Activated CD8-positive, alpha-beta T cell treated with anti-CD3 and anti-CD28 coated beads for 36 hours (primary cell): ENCODE data around the gene NFIA. TPM values are rescaled to one million over a fixed set of nuclear protein-coding genes. Genes with fewer than 3 reads are reported as not detected.

Source experiments
- ATAC-seq: fragments of 200-7000 bp; cut with Tn5 transposase; one replicate; pipeline ENCODE4 v1.10.0; 2021; ENCODE audit warnings: mild to moderate bottlenecking, moderate library complexity
- CTCF ChIA-PET: fragments of 350-600 bp; sonication (Branson Sonifier 250); formaldehyde crosslinking; loops from one replicate; lab custom pipeline; 2021; ENCODE audit warnings: antibody characterized with exemption; lab: Charles Lee
- POLR2A ChIA-PET: fragments of 350-600 bp; sonication (Branson Sonifier 250); formaldehyde crosslinking; loops from one replicate; lab custom pipeline; 2021; ENCODE audit warnings: antibody characterized with exemption; lab: Charles Lee
- DNase-seq: peaks from one replicate; pipeline ENCODE4 v3.0.0-alpha.2; 2020
- H3K27ac Mint-ChIP-seq: one replicate; pipeline ENCODE4 v1.8.0; 2021; ENCODE audit warnings: mild to moderate bottlenecking, mixed read lengths
- H3K27me3 Mint-ChIP-seq: one replicate; pipeline ENCODE4 v1.8.0; 2021; ENCODE audit warnings: mixed read lengths
- H3K36me3 Mint-ChIP-seq: one replicate; pipeline ENCODE4 v1.8.0; 2021; ENCODE audit warnings: low read depth, mixed read lengths
- H3K4me1 Mint-ChIP-seq: one replicate; pipeline ENCODE4 v1.8.0; 2021; ENCODE audit warnings: low read depth, mixed read lengths
- H3K4me3 Mint-ChIP-seq: one replicate; pipeline ENCODE4 v1.8.0; 2021; ENCODE audit warnings: mild to moderate bottlenecking, moderate library complexity, mixed read lengths
- H3K9me3 Mint-ChIP-seq: one replicate; pipeline ENCODE4 v1.8.0; 2021; ENCODE audit warnings: mixed read lengths
- CTCF ChIP-seq: fragments of 200-600 bp; IDR thresholded peaks from one replicate; pipeline ENCODE4 v1.8.0; 2022; ENCODE audit warnings: antibody characterized with exemption, mild to moderate bottlenecking
- intact Hi-C: fragments of 100-400 bp; cut with micrococcal nuclease; formaldehyde crosslinking; loops from one replicate; pipeline ENCODE4 v1.10.0; 2022
- total RNA-seq, 2 experiments: library from RNA; stranded (reverse); gene quantifications; one replicate each; pipeline ENCODE4 v1.2.3, GENCODE V29; 2021

Gene NFIA
- total RNA-seq, 2 experiments from 2014 or later = 1.9 to 2.4 TPM

DNA sequence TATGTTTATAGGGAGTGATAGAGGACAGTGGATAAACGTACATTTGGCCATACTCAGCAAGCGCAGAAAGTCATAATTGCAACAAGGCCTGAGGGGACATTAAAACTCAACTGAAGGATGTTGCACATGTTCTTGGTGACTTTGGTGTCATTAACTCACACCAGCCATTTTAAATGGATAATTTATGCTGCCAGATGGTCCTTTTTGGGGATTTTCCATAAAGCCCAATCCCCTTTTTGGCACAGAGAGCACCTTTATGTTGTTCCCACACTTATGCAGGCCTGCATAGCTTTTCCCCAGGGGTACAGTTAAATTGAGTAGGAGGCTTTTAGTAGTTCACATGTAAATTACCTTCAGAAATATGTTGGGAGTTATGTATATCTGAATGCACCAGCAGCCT is 279.6 kb downstream of the NFIA start:
- CTCF ChIA-PET = no interaction called here
- Mint-ChIP-seq H3K4me3 (no peak overlapping the region), H3K27ac (no peak overlapping the region), H3K4me1 (no peaks in the 10 kb centered on the region), H3K36me3 (no peaks in the 10 kb centered on the region), H3K9me3 (no peaks in the 10 kb centered on the region), H3K27me3 (no peaks in the 10 kb centered on the region)
- POLR2A ChIA-PET = no interaction called here
- ATAC-seq = no peak
- DNase-seq = no peak
- no peak for TF ChIP-seq CTCF
- intact Hi-C loops = no loop called here

DNA sequence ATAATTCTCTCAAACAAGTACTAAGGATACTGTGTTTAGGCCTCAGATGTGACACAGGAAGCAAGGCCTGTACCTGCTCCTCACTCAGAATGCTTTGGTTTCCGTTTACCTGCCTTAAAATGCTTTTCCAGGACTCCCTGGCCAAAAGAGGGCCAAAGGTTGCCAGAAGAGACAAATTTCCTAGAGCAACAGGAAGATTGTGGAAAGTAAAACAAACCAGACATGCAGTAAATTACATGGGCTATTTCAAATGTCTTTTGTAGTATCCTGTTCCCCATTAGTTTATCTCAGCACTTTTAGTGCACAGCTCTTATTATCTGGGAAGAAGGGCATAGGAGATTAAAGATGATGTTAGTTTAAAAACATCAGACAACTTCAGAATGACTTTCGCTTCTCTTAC is 280.0 kb downstream of the NFIA start:
- Mint-ChIP-seq H3K27me3 (no peaks in the 10 kb centered on the region), H3K27ac (no peak overlapping the region), H3K4me1 (no peaks in the 10 kb centered on the region), H3K9me3 (no peaks in the 10 kb centered on the region), H3K4me3 (no peak overlapping the region), H3K36me3 (no peaks in the 10 kb centered on the region)
- no peak for TF ChIP-seq CTCF
- intact Hi-C loops = no loop called here
- ATAC-seq (no peak), DNase-seq (no peak)
- ChIA-PET CTCF (no interaction called here), POLR2A (no interaction called here)

DNA sequence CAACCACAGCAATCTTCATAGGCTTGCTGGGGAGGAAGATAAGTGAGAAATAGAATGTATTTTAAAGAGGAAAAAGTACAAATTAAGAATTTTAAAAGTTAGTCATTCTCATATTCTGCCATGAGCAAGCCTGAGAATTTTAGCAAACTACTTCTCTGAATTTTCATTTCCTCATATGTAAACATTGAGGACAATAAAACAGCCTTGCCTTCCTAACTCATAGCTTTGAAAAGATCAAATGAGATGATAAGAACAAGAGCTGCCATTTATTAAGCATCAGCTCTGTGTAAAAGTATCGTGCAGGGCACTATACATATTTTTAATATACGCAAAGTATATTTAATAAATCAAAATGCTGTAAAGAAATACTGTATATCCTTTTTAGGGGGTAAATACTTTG is 286.0 kb downstream of the NFIA start:
- no peak overlapping the region for H3K27ac Mint-ChIP-seq
- no peaks in the 10 kb centered on the region for H3K4me1 Mint-ChIP-seq
- CTCF ChIA-PET = no interaction called here
- ATAC-seq = no peak
- DNase-seq = no peak
- no peaks in the 10 kb centered on the region for H3K27me3 Mint-ChIP-seq
- no peaks in the 10 kb centered on the region for H3K36me3 Mint-ChIP-seq
- no peaks in the 10 kb centered on the region for H3K9me3 Mint-ChIP-seq
- intact Hi-C loops = no loop called here
- TF ChIP-seq CTCF = no peak
- POLR2A ChIA-PET = interaction anchor here (0.8 kb wide), 1 partner anchor 34 kb away, joined by 3 read pairs; no protein-coding TSS in a partner anchor
- no peak overlapping the region for H3K4me3 Mint-ChIP-seq

DNA sequence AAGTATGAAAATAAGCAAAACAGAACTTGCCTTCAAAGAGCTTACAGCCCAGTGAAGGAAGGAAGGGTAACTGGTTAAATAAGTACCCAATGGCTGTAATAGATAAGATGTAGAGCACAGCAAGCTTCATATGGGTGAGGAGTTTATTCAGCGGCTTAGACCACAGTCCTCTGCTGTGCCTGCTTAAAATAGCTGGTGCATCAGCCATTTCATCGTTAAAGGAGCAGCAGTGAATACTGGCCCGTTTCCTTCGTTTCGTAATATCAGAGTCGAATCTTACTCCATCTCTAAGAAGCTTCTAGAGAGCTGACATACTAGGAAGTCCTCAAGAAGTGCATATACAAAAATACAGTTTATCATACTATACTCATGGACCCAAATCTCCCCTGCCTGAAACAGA is 286.5 kb downstream of the NFIA start:
- TF ChIP-seq CTCF = no peak
- H3K36me3 Mint-ChIP-seq = no peaks in the 10 kb centered on the region
- no peaks in the 10 kb centered on the region for H3K9me3 Mint-ChIP-seq
- ATAC-seq (no peak), DNase-seq (no peak)
- H3K27ac Mint-ChIP-seq = no peak overlapping the region
- H3K4me3 Mint-ChIP-seq = no peak overlapping the region
- ChIA-PET CTCF (no interaction called here), POLR2A (interaction anchor here (0.8 kb wide), 1 partner anchor 35 kb away, joined by 3 read pairs; no protein-coding TSS in a partner anchor)
- intact Hi-C loops = no loop called here
- no peaks in the 10 kb centered on the region for H3K27me3 Mint-ChIP-seq
- no peaks in the 10 kb centered on the region for H3K4me1 Mint-ChIP-seq

DNA sequence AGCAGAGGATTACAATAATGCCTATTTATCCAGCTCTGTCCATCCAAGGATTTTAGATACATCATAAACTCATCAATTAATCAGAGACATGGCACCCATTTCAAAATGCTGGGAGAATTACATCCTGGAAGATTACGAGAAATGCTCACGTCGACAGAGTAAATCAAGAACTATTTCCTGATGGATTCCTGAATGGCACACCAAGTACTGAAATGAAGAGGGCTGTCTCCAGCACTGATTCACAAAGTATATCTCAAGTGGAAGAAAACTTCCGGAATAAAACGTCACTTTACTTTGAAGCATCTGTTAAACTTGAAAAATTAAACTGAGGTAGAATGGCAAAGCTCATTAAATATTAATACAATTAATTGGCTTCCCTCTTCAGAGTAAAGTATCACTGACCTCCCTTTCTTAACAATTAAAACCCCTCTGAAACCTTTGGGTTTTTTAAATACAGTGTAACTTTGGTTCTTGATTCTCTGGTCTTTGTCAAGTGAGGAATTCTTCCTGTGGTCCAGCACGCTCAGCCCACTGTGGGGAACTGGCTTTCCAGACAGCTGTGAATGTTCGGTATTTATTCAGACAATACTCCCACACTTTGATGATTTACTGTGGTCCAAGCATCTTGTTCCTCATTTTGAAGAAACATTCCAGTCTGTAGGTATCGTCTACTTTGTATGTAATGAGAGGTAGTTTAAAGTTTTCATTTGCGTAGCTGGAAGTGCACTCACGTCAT is 288.0 kb downstream of the NFIA start:
- no peak for ATAC-seq

More for the DNA sequence above, 288.0 kb downstream of the NFIA start:
- DNase-seq = no peak
- Mint-ChIP-seq H3K27me3 (no peaks in the 10 kb centered on the region), H3K36me3 (no peaks in the 10 kb centered on the region), H3K27ac (no peak overlapping the region), H3K4me1 (no peaks in the 10 kb centered on the region), H3K9me3 (no peaks in the 10 kb centered on the region), H3K4me3 (no peak overlapping the region)
- POLR2A ChIA-PET = no interaction called here
- CTCF ChIA-PET = interaction anchor here (1.1 kb wide), 1 partner anchor 32 kb away, joined by 3 read pairs; no protein-coding TSS in a partner anchor
- TF ChIP-seq CTCF = no peak
- intact Hi-C loops = no loop called here
